GM18507 (cell line): ENCODE measurements around the gene EAF1.
"Not testable (repeated sequence)": the region's sequence is repeated elsewhere in the genome, so short reads cannot be mapped to it uniquely, and the experiment has no call there.

Experiments used
- DNase-seq: peaks from one replicate; pipeline ENCODE4 v3.0.0; 2011; ENCODE audit warnings: low read depth; ENCODE audit not compliant: insufficient read length; ENCODE audit errors: extremely low spot score
- FAIRE-seq: peaks from 2 replicates; lab custom pipeline; 2011; peaks lifted over from hg19 to GRCh38; lab: Jason Lieb, UNC

EAF1 gene

GRCh38 chr3:15470849-15471248 is 43.5 kb downstream of the EAF1 start:
- no peak for DNase-seq
- FAIRE-seq = no peak

- no peak for FAIRE-seq
- no peak for DNase-seq
Measured at GRCh38 chr3:15471861-15472260, 44.5 kb downstream of the EAF1 start.

- DNase-seq = no peak
- no peak for FAIRE-seq
Measured at GRCh38 chr3:15475161-15475560, 47.8 kb downstream of the EAF1 start.

GRCh38 chr3:15476378-15476777 is 49.0 kb downstream of the EAF1 start:
- DNase-seq (no peak), FAIRE-seq (no peak)

GRCh38 chr3:15477951-15478639 is 50.7 kb downstream of the EAF1 start:
- FAIRE-seq (no peak), DNase-seq (no peak)

GRCh38 chr3:15478640-15478979 is 51.2 kb downstream of the EAF1 start:
- no peak for DNase-seq
- FAIRE-seq = no peak

GRCh38 chr3:15479400-15480224 is 52.2 kb downstream of the EAF1 start:
- DNase-seq = no peak
- no peak for FAIRE-seq

GRCh38 chr3:15484551-15484950 is 57.2 kb downstream of the EAF1 start:
- not testable (repeated sequence) for FAIRE-seq, DNase-seq

GRCh38 chr3:15486020-15486419 is 58.6 kb downstream of the EAF1 start:
- FAIRE-seq = no peak
- DNase-seq = no peak

GRCh38 chr3:15486979-15487378 is 59.6 kb downstream of the EAF1 start:
- FAIRE-seq = no peak

GRCh38 chr3:15488002-15488401 is 60.6 kb downstream of the EAF1 start:
- FAIRE-seq (no peak), DNase-seq (no peak)

More at GRCh38 chr3:15486979-15487378, 59.6 kb downstream of the EAF1 start:
- DNase-seq = no peak

- no peak for DNase-seq
- FAIRE-seq = no peak
Measured at GRCh38 chr3:15490158-15490557, 62.8 kb downstream of the EAF1 start.

GRCh38 chr3:15491143-15491542 is 63.7 kb downstream of the EAF1 start:
- FAIRE-seq (no peak), DNase-seq (no peak)
